OCI-LY3 (cell line): ENCODE data around the gene LRRC39.
"Not testable (repeated sequence)": the region's sequence is repeated elsewhere in the genome, so short reads cannot be mapped to it uniquely, and the experiment has no call there.

Experiments
- H2AFZ ChIP-seq: fragments of 200-600, 300-600 bp; shearing (Covaris generic); 2 replicates; pipeline ENCODE4 v1.6.0; 2014; ENCODE audit warnings: antibody characterized with exemption, low read depth, low read length
- H3K27ac ChIP-seq: fragments of 200-600, 300-600 bp; sonication (generic); 2 replicates; pipeline ENCODE4 v1.5.1; 2014; ENCODE audit warnings: mild to moderate bottlenecking, low read length, moderate library complexity, mixed read lengths
- H3K27me3 ChIP-seq: fragments of 200-600, 300-600 bp; sonication (generic); 2 replicates; pipeline ENCODE4 v1.6.1; 2014; ENCODE audit warnings: low read depth, low read length, mixed read lengths
- H3K36me3 ChIP-seq: fragments of 200-600, 300-600 bp; sonication (generic); replicated peaks from 2 replicates; pipeline ENCODE3; 2014; ENCODE audit warnings: low read depth, low read length, mixed read lengths
- H3K4me1 ChIP-seq: fragments of 300-600, 200-600 bp; sonication (generic); 2 replicates; pipeline ENCODE4 v1.6.1; 2014; ENCODE audit warnings: low read length, mixed read lengths
- H3K4me2 ChIP-seq: fragments of 200-600, 300-600 bp; sonication (generic); 2 replicates; pipeline ENCODE4 v1.6.1; 2014; ENCODE audit warnings: low read length, mixed read lengths
- H3K4me3 ChIP-seq: fragments of 300-600, 200-600 bp; sonication (generic); 2 replicates; pipeline ENCODE4 v1.5.1; 2014; ENCODE audit warnings: antibody characterized with exemption, mild to moderate bottlenecking, low read length, moderate library complexity
- H3K79me2 ChIP-seq: fragments of 300-600, 200-600 bp; shearing (Covaris generic); 2 replicates; pipeline ENCODE4 v1.6.1; 2014; ENCODE audit warnings: mild to moderate bottlenecking, low read length, mixed read lengths
- H3K9ac ChIP-seq: fragments of 300-600, 200-600 bp; shearing (Covaris generic); 2 replicates; pipeline ENCODE4 v1.6.0; 2014; ENCODE audit warnings: mild to moderate bottlenecking, low read length, moderate library complexity
- H3K9me3 ChIP-seq: fragments of 200-600, 300-600 bp; shearing (Covaris generic); 2 replicates; pipeline ENCODE4 v1.6.1; 2014; ENCODE audit warnings: low read length, mixed read lengths; ENCODE audit not compliant: insufficient read depth
- H4K20me1 ChIP-seq: fragments of 200-600, 300-600 bp; sonication (generic); 2 replicates; pipeline ENCODE4 v1.6.1; 2016; ENCODE audit warnings: low read length, mixed read lengths; ENCODE audit not compliant: insufficient read depth
- CTCF ChIP-seq: fragments of 200-600, 300-600 bp; sonication (generic); IDR thresholded peaks from 2 replicates; pipeline ENCODE4 v1.5.1; 2014; ENCODE audit warnings: antibody characterized with exemption, low read length, low read depth
- EZH2phosphoT487 ChIP-seq: fragments of 200-600 bp; shearing (Covaris generic); IDR thresholded peaks from 2 replicates; pipeline ENCODE4 v1.6.1; 2018; ENCODE audit warnings: antibody characterized with exemption, mixed run types, low read depth

LRRC39 gene

GRCh38 chr1:100200060-100200459 lies 22.0 kb upstream of the LRRC39 start:
- H3K9me3 ChIP-seq, H3K4me1 ChIP-seq, H4K20me1 ChIP-seq, H2AFZ ChIP-seq, H3K4me2 ChIP-seq, H3K9ac ChIP-seq, H3K79me2 ChIP-seq, H3K27me3 ChIP-seq, H3K36me3 ChIP-seq, H3K27ac ChIP-seq, H3K4me3 ChIP-seq: not testable (repeated sequence)

DNA sequence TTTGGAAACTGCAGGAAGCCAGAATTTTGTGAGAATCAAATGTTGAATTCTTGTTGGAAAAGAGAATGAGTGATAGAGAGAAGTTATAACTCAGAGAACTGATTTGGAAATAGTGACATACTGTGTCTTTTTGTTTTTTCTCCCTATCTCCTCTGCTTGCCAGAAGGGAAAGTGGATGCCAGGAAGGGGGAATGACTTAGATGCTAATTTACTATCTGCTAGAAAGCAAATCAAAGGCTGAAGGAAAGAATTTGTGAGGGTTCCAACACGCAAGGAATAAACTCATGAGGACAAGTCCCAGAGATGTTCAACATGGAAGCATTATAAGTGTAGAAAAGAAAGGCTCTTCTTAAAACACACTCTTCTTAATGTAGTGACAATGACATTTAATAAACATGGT lies 20.5 kb upstream of the LRRC39 start:
- Histone ChIP-seq H3K4me2 (no peak overlapping the region), H3K36me3 (peaks cover 3% of the 10 kb centered on the region), H3K4me1 (no peaks in the 10 kb centered on the region), H4K20me1 (no peaks in the 10 kb centered on the region), H2AFZ (no peak overlapping the region), H3K9ac (no peak overlapping the region), H3K27ac (no peak overlapping the region), H3K27me3 (no peaks in the 10 kb centered on the region), H3K4me3 (no peak overlapping the region), H3K9me3 (no peaks in the 10 kb centered on the region), H3K79me2 (no peaks in the 10 kb centered on the region)
- TF ChIP-seq CTCF (no peak), EZH2phosphoT487 (no peak)

DNA sequence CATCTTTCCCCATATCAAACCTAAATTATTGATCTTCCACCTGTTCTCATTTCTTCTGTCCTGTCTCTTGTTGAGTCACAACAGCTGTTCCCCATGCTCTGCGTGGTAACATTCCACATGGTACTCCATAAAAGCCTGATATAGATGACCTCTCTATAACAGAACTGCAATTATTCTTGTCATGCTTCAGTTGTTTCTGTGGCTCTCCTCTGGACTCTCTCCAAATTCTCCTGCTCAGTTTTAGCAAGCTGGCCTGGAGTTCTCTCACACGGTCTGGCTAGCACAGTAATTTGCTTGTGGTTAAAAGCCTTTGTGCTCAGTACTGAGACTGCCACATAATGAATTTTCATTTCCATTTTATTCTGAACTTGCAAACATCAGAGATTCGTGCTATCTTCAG lies 10.6 kb upstream of the LRRC39 start:
- Histone ChIP-seq H3K27me3 (no peaks in the 10 kb centered on the region), H3K79me2 (no peaks in the 10 kb centered on the region), H3K9me3 (no peaks in the 10 kb centered on the region), H2AFZ (no peak overlapping the region), H3K27ac (no peak overlapping the region), H4K20me1 (no peaks in the 10 kb centered on the region), H3K36me3 (no peaks in the 10 kb centered on the region), H3K4me2 (no peak overlapping the region), H3K9ac (no peak overlapping the region), H3K4me3 (no peak overlapping the region), H3K4me1 (peaks cover 8% of the 10 kb centered on the region)
- TF ChIP-seq CTCF, result no peak
- no peak for TF ChIP-seq EZH2phosphoT487

GRCh38 chr1:100187912-100188311 lies 9.9 kb upstream of the LRRC39 start:
- Histone ChIP-seq H3K79me2 (no peaks in the 10 kb centered on the region), H3K27me3 (no peaks in the 10 kb centered on the region), H2AFZ (no peak overlapping the region), H3K4me2 (no peak overlapping the region), H3K4me1 (peaks cover 8% of the 10 kb centered on the region), H3K4me3 (no peak overlapping the region), H3K36me3 (no peaks in the 10 kb centered on the region), H3K9me3 (no peaks in the 10 kb centered on the region), H3K9ac (no peak overlapping the region), H3K27ac (no peak overlapping the region), H4K20me1 (no peaks in the 10 kb centered on the region)
- TF ChIP-seq CTCF (no peak), EZH2phosphoT487 (no peak)

DNA sequence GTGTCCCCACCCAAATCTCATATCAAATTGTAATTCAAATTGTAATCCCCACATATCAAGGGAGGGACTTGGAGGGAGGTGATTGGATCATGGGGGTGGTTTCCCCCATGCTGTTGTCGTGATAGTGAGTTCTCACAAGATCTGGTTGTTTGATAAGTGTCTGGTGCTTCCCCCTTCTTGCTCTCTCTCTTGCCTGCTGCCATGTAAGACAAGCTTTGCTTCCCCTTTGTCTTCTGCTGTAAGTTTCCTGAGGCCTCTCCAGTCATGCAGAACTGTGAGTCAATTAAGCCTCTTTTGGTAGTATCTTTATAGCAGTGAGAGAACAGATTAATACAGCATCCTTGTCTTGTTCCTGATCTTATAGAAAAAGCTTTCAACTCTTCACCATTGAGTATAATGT lies 6.5 kb upstream of the LRRC39 start:
- H3K27ac ChIP-seq, result no peak overlapping the region
- no peaks in the 10 kb centered on the region for H3K36me3 ChIP-seq
- TF ChIP-seq CTCF (no peak), EZH2phosphoT487 (no peak)

More for the DNA sequence above, 6.5 kb upstream of the LRRC39 start:
- H2AFZ ChIP-seq, result no peak overlapping the region
- H3K4me1 ChIP-seq, result peaks cover 8% of the 10 kb centered on the region
- H3K9me3 ChIP-seq, result no peaks in the 10 kb centered on the region
- no peak overlapping the region; the same call in 1 of the 2 replicates for H3K4me2 ChIP-seq
- H3K79me2 ChIP-seq, result no peaks in the 10 kb centered on the region
- no peaks in the 10 kb centered on the region for H3K27me3 ChIP-seq
- H3K4me3 ChIP-seq, result no peak overlapping the region
- H4K20me1 ChIP-seq, result no peaks in the 10 kb centered on the region
- no peak overlapping the region for H3K9ac ChIP-seq
